PFSK-1 (cell line): ENCODE measurements around the gene MYL6B.

Experiments
- POLR2AphosphoS5 ChIP-seq: IDR thresholded peaks from 2 replicates; pipeline ENCODE4 v1.6.1; 2012; ENCODE audit warnings: low read depth, mild to moderate bottlenecking, control low read depth, low read length, moderate library complexity
- TAF1 ChIP-seq: IDR thresholded peaks from 2 replicates; pipeline ENCODE4 v1.6.1; 2012; ENCODE audit warnings: low read length, control low read depth, borderline replicate concordance; ENCODE audit not compliant: insufficient read depth
- TF ChIP-seq, protein P1 (sequence below), 2 experiments: IDR thresholded peaks; 2 replicates each; pipeline versions ENCODE4 v1.6.1 to v1.8.0; 2011 to 2012; ENCODE audit warnings: low read depth in 2 of 2, low read length in 2 of 2, control low read depth in 1 of 2, inconsistent platforms in 1 of 2, mild to moderate bottlenecking in 1 of 2, moderate library complexity in 1 of 2; ENCODE audit not compliant: insufficient read depth in 1 of 2

DNA sequence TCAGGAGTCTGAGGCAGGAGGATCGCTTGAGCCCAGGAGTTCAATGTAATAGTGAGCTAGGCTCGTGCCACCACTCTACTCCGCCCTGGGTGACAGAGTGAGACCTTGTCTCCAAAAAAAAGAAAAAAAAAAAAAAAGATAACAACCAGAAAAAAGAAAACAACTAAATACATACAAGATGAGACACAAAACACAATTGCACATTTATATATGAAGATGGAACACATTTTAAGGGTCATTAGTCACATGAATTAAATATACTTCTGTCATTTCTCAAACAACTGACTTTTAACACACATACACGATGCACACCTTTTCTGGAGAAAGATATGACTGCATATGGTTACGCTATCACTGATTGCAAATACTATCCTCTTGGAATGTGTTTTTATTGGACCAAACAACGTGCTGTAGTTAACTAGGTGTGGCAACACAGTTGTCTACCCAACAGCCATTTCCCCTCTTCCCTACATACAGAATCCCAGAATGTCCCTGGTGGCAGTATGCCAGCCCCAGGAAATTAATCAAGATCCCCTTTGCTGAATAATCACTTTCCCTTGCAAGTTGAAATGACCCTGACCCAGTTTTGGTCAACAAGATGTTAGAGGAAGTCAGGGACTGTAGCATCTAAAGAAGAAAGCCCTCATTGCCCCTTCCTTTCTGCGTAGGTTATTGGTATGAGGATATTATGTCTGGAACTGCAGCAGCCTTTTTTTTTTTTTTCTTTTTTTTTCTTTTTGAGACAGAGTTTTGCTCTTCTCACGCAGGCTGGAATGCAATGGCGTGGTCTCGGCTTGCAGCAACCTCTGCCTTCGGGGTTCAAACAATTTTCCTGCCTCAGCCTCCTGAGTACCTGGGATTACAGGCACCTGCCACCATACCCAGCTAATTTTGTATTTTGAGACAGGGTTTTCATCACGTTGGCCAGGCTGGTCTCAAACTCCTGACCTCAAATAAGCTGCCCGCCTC is 5.6 kb upstream of the MYL6B start:
- TF ChIP-seq TAF1, result no peak
- TF ChIP-seq, protein P1, sequence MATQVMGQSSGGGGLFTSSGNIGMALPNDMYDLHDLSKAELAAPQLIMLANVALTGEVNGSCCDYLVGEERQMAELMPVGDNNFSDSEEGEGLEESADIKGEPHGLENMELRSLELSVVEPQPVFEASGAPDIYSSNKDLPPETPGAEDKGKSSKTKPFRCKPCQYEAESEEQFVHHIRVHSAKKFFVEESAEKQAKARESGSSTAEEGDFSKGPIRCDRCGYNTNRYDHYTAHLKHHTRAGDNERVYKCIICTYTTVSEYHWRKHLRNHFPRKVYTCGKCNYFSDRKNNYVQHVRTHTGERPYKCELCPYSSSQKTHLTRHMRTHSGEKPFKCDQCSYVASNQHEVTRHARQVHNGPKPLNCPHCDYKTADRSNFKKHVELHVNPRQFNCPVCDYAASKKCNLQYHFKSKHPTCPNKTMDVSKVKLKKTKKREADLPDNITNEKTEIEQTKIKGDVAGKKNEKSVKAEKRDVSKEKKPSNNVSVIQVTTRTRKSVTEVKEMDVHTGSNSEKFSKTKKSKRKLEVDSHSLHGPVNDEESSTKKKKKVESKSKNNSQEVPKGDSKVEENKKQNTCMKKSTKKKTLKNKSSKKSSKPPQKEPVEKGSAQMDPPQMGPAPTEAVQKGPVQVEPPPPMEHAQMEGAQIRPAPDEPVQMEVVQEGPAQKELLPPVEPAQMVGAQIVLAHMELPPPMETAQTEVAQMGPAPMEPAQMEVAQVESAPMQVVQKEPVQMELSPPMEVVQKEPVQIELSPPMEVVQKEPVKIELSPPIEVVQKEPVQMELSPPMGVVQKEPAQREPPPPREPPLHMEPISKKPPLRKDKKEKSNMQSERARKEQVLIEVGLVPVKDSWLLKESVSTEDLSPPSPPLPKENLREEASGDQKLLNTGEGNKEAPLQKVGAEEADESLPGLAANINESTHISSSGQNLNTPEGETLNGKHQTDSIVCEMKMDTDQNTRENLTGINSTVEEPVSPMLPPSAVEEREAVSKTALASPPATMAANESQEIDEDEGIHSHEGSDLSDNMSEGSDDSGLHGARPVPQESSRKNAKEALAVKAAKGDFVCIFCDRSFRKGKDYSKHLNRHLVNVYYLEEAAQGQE (IDR thresholded peaks at IDR 0.05; ENCODE audit: insufficient read depth in 1 of 2, low read depth in 2 of 2, low read length in 2 of 2), result no peak
- TF ChIP-seq POLR2AphosphoS5, result no peak
